ENCODE measurements around the gene BORCS8.
"Not testable (repeated sequence)": the region's sequence is repeated elsewhere in the genome, so short reads cannot be mapped to it uniquely, and the experiment has no call there.

The BORCS8 gene

DNA sequence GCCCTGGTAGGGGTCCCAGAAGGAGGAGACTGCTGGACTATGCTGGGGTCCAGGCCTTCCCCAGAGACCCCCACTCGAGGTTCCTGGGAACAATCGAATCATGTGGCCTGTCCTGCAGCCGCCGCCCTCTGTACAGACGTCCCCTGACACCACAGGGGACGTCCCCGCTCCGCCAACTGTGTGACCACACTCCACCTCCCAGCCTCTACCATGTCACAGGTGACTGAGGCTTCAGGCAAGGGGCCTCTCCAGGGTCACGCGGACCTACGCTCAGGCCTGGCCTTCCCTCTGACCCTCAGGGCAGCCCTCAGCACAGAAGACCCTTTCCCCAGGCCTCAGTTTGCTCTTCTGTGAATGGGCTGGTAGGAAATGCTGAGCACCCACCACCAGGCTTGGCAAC is 40.5 kb downstream of the BORCS8 start:
- DNase-seq (ENCODE audit: low read depth in 2 of 2, low spot score in 1 of 2) = no peak

DNA sequence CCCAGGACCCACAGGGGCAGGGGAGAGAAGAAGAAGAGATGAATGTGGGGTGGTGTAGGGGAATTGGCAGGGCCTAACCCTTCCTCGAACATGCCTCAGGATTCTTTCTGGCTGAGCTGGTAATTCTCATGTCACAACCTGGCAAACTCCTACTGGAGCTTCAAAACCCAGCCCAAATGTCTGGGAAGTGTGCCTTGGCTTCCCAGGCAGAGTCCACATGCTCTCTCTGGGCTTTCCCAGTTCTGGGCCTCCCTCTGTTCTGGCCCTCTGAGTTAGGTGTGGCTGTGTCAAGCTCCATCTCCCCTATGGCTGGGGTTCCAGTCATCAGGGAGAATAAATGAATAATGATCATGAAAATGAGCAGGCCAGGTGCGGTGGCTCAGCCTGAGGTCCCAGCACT is 42.5 kb downstream of the BORCS8 start:
- DNase-seq (ENCODE audit: low read depth in 2 of 2, low spot score in 1 of 2) = no peak

DNA sequence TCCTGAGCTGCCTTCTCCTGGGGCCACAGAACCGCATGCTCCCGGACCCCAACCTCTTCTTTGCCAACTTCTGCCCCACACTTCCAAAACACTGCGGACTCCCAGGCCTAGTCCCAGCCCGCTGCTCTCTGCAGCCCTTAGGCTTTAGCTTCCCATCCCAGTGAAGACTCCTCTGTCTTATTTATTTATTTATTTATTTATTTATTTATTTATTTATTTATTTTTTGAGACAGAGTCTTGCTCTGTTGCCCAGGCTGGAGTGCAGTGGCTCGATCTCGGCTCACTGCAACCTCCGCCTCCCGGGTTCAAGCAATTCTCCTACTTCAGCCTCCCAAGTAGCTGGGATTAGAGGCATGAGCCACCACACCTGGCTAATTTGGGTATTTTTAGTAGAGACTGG is 43.4 kb downstream of the BORCS8 start:
- DNase-seq (ENCODE audit: low read depth in 2 of 2, low spot score in 1 of 2) = not testable (repeated sequence)

DNA sequence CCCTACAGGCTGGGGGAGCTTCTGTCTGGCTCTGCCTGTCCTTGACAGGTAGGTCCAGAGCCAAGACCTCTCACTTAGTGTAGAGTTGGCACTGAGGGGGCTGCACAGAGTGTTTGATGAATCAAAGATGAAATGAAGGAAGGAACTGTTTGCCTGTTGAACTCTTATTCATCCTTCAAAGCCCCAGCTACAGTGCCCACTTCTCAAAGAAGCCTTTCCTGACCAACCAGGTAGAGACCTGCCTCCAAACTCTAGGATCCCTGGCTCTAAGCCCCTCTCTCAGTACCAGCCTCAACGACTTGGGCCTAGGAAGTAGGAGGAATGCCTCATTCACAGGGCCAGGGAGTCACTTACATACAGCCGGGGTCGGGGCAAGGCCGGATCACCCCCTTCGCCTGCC is 44.6 kb downstream of the BORCS8 start:
- no peak for DNase-seq (ENCODE audit: low read depth in 2 of 2, low spot score in 1 of 2)

DNA sequence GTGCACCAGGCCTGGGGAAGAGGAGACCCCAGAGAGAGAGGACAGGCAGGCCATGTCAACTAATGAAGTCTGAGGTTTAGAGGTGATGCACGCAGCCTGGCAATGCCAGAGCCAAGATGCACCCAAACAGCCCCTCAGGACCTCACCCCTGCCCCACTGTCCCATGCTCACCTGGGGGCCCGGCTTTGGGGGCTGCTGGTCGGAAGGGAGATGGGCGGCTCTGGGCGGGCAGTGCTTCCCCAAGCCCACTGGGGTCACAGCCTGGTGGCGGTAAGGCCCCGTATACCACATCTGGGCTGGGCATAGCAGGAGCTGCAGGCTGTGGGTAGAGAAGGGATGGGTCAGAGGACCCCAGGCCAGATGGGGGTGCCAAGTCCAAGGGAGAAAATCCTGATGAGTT is 45.1 kb downstream of the BORCS8 start:
- no peak for DNase-seq (ENCODE audit: low read depth in 2 of 2, low spot score in 1 of 2)

DNA sequence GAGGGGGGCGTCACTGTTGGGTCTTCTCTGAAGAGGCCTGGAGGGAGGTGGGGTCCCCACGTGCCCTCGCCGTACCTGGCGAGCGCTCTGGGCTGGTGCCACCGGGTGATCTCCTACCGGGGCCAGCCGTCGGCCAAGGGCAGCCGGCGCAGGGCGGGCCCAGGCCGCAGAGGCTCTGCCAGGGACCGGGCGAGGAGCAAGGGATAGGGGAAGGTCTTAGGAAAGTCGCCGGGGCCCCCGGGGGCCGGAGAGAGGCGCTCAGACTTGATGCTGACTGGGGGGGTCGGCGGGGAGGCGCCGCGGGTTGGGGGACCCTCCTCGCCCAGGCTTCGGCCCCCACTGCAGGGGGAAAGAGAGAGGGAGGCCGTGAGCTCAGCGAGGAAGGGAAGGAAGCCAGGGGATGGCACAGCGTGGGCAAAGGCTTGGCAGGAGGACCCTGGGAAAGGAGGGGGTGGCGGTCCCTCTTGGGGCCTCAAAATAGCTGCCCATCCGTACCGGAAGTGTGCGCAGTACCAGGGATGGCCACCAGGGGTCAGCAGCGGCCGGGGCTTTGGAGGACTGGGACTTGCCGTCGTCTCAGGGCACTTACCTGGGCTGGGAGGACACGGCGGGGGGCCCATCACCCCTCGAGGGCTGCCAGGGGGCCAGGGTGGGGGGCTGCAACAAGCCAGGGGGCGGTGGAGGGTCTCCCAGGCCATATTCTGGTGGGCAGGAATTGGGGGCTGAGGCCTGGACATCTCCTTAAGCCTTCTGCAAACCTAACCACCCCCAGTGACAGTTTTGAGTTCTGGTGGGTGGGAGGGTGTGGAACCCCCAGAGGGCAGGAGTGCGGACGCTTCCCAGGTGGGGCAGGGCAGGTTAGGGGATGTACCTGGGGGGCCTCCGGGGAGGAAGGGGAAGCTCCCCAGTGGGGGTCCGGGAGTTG is 46.0 kb downstream of the BORCS8 start:
- peak; percentile 71 to 83 for DNase-seq (ENCODE audit: low read depth in 2 of 2, low spot score in 1 of 2)

DNA sequence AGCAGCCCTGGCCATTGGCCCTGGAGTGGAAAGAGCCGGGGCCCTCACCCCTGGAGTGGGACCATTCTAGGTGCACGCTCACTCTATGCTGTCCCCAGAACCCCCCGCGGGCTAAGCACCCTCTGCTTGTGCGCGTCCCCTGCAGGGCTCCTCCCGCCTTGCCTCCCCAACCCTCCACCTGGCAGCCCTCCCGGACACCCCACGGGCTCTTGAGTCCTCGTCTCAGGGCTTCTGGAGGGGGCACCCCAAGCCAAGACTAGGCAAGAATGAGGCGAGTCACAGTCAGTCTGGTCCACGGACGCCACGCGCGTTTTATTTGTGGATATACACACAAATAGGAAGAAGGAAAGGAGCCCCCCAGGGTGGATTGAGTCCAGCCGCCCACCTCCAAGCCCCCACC is 46.7 kb downstream of the BORCS8 start:
- DNase-seq (ENCODE audit: low read depth in 2 of 2, low spot score in 1 of 2) = no peak

DNA sequence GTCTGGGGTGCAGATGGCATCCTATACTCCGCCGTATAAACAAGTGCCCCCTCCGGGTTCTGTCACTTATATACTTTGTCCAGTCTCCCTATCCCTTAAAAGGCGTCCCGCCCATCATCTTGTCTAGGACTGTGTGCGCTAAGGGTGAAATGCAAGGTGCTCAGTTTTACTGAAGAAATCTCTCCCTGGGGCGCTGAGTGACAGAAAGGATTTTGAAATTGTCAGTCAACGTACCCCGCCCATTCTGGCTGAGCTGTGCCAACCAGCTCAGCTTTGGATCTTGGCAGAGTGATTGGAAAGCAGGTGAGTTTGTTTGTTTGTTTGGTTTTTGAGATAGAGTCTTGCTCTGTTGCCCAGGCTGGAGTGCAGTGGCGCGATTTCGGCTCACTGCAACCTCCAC is 49.6 kb downstream of the BORCS8 start:
- no peak for DNase-seq (ENCODE audit: low read depth in 2 of 2, low spot score in 1 of 2)

DNA sequence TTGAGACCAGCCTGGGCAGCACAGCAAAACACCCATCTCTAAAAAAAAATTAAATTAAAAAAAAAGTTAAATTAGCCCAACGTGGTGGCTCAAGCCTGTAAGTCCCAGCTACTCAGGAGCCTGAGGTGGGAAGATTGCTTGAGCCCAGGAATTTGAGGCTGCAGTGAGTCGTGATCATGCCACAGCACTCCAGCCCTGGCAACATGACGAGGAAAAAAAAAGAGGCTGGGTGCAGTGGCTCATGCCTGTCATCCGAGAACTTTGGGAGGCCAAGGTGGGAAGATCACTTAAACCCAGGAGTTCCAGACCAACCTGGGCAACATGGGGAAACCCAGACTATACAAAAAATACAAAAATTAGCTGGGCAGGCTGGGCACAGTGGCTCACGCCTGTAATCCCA is 51.5 kb downstream of the BORCS8 start:
- no peak for DNase-seq (ENCODE audit: low read depth in 2 of 2, low spot score in 1 of 2)

DNA sequence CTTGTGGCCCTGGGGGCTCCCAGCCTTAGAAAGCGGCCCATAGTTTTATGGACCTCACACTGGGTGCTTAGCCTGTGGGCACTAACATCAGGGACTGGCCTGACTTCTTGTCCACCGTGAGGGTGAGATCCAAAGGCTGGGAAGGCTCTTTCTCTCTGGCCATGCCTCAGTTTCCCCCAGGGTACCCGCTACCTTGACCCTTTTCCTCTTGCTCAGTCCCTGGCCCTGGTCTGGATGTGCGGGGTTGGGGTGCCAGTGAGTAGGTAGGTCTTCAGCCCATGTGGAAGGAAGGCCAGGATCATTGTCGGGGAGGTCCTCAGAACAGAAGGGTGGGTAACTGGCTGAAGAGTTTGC is 52.1 kb downstream of the BORCS8 start:
- DNase-seq (ENCODE audit: low read depth in 2 of 2, low spot score in 1 of 2) = no peak

DNA sequence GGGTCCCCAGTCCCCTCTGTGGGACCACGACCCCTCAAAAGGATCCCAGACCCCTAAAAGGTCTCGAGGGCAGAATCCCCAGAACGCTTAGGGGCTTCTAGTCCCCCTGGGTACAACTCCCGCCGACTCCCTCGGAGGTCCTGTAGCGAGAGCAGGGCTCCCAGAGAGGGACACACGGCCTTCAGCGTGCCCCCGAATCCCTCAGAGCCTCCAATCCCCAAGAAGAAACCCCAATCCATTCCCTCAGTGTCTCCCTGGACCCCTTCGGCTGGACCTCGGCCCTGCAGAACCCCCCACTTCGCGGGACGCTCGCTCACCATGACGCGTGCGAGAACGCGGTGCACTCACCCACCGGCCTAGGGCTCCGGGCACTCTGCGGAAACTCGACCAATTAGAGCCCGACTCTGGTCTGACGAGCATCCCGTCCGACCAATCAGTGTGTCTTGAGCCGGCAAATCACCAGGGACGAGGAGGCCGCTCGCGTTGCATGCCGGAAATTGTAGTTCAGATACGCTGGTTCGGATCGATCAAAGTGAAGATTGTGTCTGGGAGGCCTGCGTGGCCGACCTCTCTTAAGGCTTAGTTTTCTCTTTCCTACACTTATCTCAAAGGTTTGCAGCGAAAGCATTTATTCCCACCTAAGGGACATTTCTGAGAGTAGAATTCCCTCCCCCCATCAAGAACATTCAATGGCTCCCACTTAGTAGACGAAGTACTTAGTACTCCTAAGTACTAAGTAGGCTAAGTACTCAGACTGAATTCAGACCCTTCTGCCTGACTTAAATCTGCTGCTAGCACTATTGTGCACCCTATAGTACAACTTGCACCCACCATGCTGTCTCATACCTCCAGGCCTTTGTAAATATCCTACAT is 53.6 kb downstream of the BORCS8 start, which contains the start of gene TMEM161A:
Gene TMEM161A, minus strand, starts transcription at position 370 of the 873 bp plus-strand sequence. Its CDS starts 50 bp downstream, at position 320.
- DNase-seq (ENCODE audit: low read depth in 2 of 2, low spot score in 1 of 2) = peak; percentile 83 to 91

DNA sequence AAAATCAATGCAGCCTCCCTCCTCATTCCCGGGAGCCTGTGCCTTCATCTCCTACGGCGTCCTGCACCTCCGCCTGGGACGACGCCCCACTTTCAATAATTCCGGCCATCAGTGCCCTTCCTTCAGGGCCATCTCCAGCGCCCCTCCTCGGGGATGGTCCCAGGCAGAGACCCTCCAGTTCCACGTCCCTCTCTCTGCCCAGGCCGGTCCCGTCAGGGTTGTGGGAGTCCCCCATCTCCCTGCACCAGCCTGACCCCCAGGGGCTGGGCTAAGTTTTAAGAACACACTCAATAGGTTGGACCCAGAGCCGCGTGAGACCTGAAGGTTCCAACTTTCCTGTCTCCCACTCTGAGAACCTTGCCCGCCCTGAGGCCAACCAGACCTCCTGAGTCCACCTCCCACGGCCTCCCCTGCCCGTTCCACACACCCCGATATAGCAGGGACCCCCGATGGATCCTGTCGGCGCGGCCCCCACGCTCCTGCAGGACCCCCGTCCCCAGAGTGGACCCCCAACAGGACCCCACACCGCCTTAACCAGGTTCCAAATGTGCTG is 54.3 kb downstream of the BORCS8 start:
- DNase-seq (ENCODE audit: low read depth in 2 of 2, low spot score in 1 of 2) = no peak

DNA sequence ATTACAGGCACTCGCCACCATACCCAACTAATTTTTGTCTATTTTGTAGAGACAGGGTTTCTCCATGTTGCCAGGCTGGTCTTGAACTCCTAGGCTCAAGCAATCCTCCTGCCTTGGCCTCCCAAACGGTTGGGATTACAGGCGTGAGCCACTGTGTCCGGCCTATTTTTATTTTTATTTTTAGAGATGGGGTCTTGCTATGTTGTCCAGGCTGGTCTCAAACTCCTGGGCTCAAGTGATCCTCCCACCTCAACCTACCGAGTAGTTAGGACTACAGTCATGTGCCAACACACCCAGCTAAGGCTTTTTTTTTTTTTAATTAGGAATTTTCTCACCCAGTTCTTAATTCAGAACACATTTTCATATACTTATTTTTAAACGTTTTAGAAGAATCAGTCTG is 56.2 kb downstream of the BORCS8 start:
- DNase-seq (ENCODE audit: low read depth in 2 of 2, low spot score in 1 of 2) = not testable (repeated sequence)

DNA sequence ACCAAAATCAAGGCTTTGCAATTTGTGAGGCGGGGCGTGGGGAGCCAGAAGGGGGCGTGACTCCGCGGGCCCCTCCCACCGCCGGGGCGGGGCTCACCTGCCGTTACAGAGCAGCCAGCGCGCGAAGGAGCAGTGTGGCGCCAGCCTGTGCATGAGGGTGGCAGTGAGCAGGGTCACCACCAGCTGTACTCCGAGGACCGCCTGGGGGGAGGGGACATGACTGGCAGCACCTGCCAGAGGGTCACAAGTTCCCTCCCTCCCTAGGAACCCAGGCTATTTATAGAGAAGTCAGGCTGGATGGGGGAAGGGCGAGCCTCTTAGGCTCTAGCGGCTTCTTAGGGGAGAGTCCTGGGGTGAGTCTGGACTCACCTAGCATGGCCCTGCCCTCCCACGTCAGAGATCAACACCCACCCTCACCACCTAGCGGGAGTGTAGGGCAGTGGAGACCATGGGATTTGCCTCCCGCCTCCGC is 57.2 kb downstream of the BORCS8 start:
- no peak for DNase-seq (ENCODE audit: low read depth in 2 of 2, low spot score in 1 of 2)

DNA sequence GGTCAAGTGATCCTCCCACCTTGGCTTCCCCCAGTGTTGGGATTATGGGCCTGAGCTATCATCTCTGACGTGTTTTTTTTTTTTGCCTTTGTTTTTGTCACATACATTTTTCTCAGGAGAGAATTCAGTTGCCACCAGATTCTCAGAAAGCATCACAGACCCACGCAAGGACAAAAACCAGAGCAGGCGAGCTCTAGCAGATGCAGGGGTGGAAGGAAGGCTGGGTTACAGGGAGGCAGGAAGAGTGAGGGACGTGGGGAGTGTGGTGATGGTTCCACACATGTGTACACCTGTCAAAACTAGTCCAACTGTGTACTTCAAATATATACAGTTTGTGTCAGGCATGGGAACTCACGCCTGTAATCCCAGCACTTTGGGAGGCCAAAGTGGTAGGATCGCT is 58.0 kb downstream of the BORCS8 start:
- no peak for DNase-seq (ENCODE audit: low read depth in 2 of 2, low spot score in 1 of 2)

DNA sequence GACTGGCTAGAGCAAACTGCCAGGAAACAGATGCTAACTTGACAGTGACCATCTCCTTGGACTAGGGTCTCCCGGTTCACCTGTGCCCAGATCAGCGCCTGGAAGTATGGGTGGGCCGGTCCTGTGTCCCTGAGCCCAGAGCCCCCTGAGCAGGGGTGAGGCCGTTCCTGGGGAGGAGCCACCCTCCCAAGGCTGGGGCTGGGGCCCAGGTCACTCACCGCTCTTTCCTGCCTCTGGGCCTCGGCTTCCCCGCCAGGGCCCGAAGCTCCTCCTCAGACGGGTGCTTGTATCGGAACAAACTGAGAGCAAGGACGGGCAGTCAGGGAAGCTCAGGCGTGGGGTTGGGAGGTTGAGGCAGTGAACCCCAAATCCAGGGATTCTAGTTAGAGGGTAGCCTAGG is 59.0 kb downstream of the BORCS8 start:
- no peak for DNase-seq (ENCODE audit: low read depth in 2 of 2, low spot score in 1 of 2)

DNA sequence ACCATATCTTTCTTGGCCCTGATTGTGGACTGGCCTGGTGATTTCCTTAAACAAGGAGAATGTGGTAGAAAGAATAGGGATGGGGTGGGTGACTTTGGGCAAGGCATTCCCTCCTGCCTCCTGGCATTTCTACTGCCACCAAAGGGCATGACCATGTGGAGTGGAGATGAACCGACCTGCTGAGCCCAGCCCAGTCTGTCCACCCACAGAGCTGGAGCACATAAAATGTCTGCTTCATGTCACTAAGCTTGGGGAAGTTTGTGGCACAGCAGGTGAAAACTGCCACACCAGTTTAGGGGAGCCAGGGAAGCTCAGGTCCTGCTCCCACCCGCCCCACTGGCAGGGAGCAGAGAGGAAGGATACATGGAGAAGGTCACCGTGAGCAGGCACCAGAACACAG is 60.0 kb downstream of the BORCS8 start:
- no peak for DNase-seq (ENCODE audit: low read depth in 2 of 2, low spot score in 1 of 2)
